HL-60/S4 (cell line): ENCODE measurements around the gene ZNF593.

ENCODE experiments used
- in situ Hi-C: fragments of 300-500 bp; cut with MboI; formaldehyde crosslinking; loops from 2 replicates; pipeline ENCODE4 v1.14.3; 2022; ENCODE audit warnings: low sequenced_read_pairs

Gene ZNF593

GRCh38 chr1:26145960-26146294 lies 23.8 kb upstream of the ZNF593 start:
- in situ Hi-C loops = loop anchor here (5.0 kb wide), 1 partner anchor 39 kb away; no protein-coding TSS in a partner anchor

DNA sequence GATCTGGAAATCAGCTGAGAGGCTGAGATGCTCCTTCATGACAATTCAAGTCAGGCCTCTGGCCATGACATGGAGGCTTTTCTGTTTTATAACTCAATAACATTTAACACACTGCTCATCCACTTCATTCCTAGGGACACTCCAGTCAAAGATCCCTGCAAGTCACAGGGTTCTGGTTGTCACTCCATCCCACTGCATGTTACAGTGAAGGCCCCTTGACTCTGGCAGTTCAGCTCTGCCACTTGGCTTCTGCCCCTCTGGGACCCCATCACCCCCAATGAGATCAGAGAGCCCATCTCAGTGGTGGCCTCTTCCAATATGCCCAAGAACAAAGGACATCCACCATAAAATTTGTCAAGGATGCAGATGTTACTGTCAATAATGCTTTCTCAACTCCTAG lies 20.8 kb upstream of the ZNF593 start:
- in situ Hi-C loops = loop anchor here (5.0 kb wide), 1 partner anchor 42 kb away; no protein-coding TSS in a partner anchor

GRCh38 chr1:26153966-26154532 lies 15.7 kb upstream of the ZNF593 start:
- in situ Hi-C loops = loop anchor here (10.0 kb wide), 1 partner anchor 109 kb away; the partner anchor contains the start of gene SLC30A2

DNA sequence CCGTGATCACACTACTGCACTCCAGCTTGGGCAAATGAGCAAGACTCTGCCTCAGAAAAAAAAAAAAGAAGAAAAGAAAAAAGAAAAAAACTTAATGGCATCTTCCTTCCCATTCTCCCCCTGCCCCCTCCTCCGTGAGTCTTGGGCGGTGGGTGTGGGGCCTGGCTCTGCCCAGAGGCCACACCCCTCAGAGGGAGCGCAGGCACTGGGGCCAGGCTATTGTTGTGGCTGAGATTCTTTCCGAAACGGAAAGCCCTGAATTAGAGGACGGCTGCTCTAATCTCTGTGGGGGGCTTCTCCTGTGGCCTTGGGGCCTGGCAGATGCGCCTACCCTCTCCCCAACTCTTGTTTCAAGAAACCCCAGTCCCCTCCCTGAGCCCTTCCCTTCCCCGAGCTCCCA lies 15.0 kb upstream of the ZNF593 start:
- in situ Hi-C loops = loop anchor here (10.0 kb wide), 1 partner anchor 110 kb away; the partner anchor contains the start of gene SLC30A2

GRCh38 chr1:26155370-26156284 lies 14.1 kb upstream of the ZNF593 start:
- in situ Hi-C loops = loop anchor here (10.0 kb wide), 1 partner anchor 111 kb away; the partner anchor contains the start of gene SLC30A2

DNA sequence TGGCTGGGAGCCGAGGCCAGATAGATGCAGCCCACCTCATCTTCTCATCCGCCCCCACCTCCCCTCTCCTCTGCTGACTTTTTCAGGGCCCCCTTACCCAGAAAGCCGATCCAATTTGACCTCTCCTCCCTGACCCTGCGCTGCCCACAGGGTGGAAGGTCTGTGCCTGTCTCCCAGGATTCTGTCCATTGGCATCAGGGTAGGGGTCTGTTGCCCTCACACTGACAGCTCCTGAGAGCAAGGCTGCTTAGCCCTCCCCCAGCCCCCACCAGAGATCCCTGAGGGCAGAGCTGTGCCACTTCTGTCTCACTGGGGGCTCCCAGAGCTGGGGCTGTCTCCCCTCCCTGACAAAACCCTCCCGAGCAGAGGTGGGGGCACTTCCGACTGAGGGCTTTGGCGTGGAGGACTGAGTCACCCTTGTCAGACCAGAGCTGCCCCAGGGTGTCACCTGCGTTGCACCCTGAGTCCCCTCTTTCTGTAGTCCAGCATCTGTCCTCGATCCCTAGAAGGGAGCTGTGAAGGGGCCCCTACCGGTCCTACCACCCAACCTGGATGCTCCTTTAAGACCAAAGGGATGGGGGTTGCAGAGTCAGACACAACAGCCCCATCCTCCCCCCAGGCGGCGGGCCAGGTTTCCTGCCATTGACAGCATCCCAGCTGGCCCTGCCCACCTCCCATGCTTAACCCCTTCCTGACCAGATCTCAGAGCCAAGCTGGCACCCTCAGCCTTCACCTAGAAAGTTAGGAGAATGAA lies 13.2 kb upstream of the ZNF593 start:
- in situ Hi-C loops = loop anchor here (10.0 kb wide), 1 partner anchor 112 kb away; the partner anchor contains the start of gene SLC30A2

DNA sequence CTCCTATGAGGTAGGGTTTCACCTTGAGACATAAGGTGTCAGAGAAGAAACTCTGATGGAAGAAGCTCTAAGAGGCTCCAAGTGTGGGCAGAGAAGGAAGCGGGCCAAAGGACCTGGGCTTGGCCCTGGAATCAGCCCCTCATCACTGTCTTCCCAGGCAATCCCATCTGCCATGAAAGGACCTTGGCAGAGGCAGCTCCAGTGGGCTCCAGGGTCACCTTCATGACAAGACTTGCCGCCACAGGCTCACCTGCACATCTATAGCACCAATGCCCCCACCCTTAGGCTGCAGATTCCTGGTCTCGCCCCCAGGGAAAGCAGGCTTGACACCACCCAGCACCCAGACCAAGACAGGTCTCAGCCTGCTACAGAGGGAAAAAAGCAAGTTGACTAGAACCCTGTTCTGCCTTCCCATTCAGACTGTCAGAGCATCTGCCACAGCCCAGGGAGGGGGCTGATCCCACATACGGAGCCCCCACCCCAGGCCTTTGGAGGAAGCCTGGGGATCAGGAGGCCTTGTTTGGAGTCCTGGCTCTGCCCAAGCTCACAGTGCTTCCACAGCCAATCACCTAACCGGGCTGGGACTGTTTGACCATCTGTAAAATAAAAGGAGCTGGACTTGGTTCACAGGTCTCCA lies 11.3 kb upstream of the ZNF593 start:
- in situ Hi-C loops = loop anchor here (10.0 kb wide), 1 partner anchor 114 kb away; the partner anchor contains the start of gene SLC30A2

- in situ Hi-C loops = loop anchor here (10.0 kb wide), 1 partner anchor 114 kb away; the partner anchor contains the start of gene SLC30A2
Measured at GRCh38 chr1:26158908-26159742, 10.6 kb upstream of the ZNF593 start, which contains the start of gene FAM110D. TSS of gene FAM110D (plus strand) at chr1:26159079. CDS start at chr1:26161292, 2,213 bp downstream.

GRCh38 chr1:26159743-26160039 lies 10.0 kb upstream of the ZNF593 start:
- in situ Hi-C loops = loop anchor here (10.0 kb wide), 1 partner anchor 115 kb away; the partner anchor contains the start of gene SLC30A2

- in situ Hi-C loops = no loop called here
Measured at GRCh38 chr1:26160527-26161414, 8.9 kb upstream of the ZNF593 start.

- in situ Hi-C loops = no loop called here
Measured at GRCh38 chr1:26161415-26162219, 8.1 kb upstream of the ZNF593 start.

DNA sequence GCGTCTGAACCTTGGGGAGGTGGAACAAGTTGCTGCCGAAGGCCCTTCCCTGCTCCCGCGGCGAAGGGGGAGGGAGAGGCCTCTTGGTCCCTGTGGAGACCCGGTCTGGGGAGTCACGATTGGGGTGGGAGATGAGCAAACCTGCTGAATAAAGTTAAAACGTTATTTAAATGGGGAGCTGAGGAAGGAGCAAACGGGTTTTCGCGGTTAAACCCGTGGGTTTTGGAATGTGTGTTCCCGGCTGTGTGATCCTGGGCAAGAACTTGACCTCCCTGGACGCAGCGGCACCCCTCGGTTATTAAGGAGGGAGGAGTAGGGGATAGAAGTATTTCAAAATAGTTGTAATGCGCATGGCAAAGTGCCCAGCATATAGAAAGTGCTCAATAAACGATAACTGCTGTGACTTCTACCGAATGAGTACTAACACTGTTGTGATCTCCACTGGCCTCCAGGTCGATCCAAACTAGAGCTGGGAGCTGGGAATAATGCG lies 7.4 kb upstream of the ZNF593 start:
- in situ Hi-C loops = no loop called here

DNA sequence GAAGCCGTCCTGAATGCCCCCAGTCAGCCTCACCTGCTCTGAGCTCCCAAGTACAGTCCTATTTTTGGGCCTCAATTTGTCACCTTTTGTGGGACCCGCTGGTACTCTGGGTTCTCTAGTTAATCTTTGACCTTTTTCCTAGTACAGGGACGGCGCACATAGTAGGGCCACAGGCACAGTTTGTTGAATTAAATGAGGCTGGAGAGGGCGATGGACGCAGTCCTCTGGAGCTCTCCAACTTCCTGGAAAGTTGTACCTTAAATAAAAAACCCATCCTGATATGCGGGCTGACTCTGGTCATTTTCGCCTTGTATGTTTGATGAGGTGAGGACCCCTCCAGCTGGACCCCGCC lies 6.0 kb upstream of the ZNF593 start:
- in situ Hi-C loops = no loop called here

GRCh38 chr1:26164036-26164860 lies 5.5 kb upstream of the ZNF593 start:
- in situ Hi-C loops = no loop called here

- in situ Hi-C loops = no loop called here
Measured at GRCh38 chr1:26164861-26165842, 4.6 kb upstream of the ZNF593 start.
